Kidney glomerular epithelial cell (primary cell): ENCODE measurements around the gene LACRT.

ENCODE experiments used
- DNase-seq: peaks from one replicate; lab custom pipeline; 2025; lab: John Stamatoyannopoulos, UW

Gene LACRT

DNA sequence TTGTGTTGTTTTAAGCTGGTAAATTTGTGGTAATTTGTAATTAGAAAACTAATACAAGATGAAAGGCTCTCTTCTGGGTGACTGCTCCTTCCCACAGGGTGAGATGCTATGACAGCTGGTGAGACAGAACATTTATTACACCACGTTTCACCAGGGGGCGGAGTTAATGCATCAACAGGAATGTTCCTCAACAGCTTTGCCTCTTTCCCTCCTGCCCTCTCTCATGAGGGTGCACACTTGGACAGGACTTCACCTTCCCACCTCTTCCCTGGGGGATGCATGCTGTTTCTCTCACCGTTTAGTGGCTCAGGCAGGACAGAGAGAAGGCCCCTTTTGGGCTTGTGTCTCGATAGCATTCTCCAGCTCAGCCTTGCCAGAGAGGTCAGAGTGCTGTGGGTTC is 32.9 kb downstream of the LACRT start:
- peak; percentile 31 for DNase-seq

GRCh38 chr12:54598970-54599369 is 35.7 kb downstream of the LACRT start:
- no peak for DNase-seq

DNA sequence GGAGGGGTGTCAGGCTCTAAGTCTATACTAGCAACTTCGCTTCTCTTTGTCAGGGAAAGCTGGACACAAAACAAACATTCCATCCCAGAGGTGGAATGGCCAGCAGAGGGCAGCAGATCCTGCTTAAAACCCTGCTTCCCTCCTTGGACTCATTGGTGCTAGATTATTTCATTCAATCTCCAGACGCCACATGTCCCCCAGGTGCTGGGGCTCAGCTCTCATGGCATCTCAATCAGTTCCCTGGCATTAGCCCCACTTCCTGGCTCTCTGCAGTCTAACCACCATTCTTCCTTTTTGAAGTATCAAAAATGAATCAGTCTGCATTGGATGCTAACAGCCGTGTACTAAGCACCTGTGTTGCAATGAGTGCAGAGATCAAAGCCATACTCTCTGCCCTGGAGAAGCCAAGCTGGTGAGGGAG is 38.2 kb downstream of the LACRT start:
- DNase-seq, result peak; percentile 64

- DNase-seq, result no peak
Observed at GRCh38 chr12:54595471-54595870, 39.2 kb downstream of the LACRT start.

- DNase-seq, result peak; percentile 51
Observed at GRCh38 chr12:54593725-54594124, 41.0 kb downstream of the LACRT start.

DNA sequence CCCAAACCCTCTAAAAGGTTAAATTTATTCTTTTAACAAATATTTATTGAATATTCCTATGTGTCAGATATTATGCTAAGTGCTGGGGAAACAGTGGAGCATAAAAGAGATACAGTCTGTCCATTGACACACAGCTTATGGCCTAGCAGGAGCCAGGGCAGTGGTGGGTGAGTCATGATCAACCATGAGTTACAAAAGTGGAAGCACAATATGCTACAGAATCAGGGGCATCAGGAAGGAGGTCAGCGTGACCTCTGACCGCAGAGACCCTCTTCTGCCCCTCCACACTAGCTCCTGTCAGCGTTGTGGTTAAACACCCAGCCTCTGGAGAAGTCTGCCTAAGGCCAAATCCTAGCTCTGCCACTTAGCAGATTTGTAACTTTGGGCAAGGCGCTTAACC is 41.6 kb downstream of the LACRT start:
- peak; percentile 51 for DNase-seq

DNA sequence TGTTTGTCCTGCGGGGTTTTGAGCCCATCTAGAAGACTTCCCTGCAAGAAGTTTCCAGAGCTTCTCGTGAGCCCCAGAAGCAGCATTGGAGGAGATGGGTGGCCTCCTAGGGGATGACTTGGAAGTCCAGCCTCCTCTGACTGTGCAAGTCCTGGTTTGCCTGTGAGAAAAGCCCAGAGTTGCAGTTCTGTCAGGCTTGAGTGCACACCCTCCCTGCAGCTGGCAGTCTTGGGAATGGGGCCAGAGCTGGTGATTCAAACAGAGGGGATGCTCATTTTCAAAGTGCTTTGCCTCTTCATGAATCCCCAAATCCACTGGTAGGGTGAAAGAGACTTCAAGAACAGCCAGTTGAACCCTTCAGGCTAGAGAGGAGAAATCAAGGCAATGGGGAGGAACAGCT is 42.4 kb downstream of the LACRT start:
- peak; percentile 82 for DNase-seq

DNA sequence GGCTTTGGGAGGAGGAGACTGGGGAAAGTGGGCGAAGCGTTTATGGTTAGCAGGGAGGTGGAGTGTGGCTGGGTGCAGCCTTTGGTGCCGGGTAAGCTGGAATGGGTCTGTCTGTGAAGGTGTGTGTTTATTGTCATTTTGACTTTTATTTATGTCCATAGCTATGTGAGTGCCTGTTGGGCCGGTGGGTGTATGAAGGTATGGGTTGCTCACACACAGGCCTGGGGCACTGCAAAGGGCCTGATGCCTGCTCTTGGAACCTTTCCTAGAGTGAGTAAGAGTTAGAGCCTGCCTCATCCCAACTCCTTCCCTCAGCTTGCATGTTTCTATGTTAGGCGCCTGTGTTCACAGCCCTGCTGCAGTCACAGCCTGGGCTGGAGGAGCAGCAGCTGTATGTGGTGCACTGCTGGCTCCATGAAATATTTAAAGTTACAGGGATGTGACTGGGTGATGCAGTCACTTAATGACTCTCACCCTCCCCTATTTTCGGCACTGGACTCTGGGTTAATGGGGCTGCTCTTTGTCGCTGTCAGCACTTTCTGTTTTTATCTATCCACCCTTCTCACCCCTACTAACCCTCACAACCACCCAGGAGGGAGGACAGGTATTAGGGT is 43.6 kb downstream of the LACRT start:
- peak; percentile 14 for DNase-seq

DNA sequence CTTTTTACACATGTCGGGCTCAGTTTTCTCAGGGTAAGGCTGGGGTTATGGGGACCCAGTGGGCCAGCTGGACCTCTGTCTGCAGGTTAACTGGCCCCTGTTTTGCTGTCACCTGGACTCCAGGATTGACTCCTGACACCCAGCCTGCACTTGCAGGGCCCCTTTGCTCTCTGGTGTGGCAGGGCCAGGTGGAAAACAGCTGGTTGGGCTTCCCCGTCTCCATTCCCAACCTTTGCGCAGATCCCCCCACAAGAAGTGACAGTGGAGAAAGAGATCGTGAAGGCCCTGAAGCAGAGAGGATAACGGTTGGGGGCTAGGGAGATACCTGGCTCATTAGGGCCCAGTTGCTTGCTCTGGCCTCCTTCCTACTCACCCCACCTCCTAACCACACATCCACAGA is 44.7 kb downstream of the LACRT start:
- no peak for DNase-seq

GRCh38 chr12:54588890-54589267 is 45.8 kb downstream of the LACRT start:
- no peak for DNase-seq

DNA sequence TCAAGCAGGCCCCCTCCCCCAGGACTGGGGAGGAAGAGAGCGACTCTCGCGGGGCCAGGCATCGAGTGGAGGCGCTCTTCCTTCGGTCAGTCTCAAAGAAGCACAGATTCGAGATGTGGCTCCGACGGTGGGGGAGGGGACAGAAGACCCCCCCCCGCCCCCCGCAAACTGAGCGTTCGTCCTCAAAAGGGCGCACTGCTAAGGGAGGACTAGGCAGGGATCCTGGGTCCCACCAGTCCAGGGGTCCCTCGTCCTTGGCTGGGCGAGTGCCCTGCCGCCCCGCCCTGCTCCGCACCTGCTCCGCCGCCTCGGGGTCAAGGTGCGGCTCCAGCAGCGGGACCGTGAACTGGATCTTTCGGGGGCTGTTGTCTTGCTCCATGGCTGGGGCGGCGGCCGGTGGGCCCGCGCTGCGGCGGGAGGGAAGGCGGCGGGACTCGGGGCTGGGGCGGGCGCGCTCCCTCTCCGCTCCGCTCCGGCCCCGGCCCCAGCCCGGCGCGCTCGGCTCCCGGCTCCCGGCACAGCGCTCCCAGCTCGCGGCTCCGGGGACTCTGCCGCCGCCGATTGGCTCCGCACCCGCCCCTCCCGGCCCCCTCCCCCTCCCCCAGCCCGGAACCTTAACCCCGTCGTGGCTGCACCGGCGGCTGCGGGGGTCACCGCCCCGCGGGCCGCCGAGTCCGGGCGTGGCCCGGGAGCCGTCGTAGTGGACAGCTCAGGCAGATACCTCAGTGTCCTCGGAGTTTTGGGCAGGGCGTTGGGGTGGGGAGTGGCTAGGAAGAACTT is 46.4 kb downstream of the LACRT start, which contains the start of gene PPP1R1A:
TSS of gene PPP1R1A (minus strand) at position 550 of the 780 bp plus-strand sequence. CDS start at position 379, 171 bp downstream.
- DNase-seq, result no peak

- no peak for DNase-seq
Observed at GRCh38 chr12:54587315-54587873, 47.3 kb downstream of the LACRT start.

DNA sequence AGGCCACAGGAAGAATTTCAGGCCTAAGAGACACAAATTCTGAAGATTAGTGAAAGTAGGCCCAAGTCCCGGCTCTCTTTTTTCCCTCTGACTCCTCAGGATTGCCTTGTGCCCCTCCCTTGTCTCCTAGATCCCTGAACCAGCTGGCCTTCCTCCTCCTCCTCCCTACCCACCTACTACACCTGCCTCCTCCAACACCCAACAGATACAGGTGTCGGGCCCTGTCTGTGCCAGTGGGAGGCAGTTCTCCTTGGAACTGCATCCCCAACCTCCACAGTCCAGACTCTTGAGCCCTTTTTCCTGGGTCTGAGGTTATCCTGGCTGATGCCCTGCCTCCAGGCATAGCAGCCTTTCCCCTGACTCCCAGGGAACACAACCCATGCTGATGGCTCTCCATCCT is 48.1 kb downstream of the LACRT start:
- no peak for DNase-seq

DNA sequence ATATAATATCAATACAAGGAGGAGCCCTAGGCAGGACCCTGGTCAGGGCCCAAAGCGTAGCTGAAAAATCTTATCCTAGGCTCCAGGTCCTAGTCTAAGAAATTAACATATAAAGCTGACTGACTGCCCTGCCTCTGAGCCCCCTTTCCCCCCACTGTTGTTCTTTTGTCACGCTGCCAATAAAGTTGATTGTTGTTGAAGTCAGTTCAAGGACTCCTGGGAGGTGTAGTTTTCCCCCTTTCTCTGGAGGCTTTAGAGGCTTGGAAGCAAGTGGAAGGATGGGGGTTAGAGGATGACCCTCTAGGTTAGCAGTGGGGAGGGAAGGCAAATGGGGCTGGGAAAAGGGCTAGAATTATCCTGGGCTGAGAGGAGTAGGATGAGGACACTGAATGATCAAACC is 49.5 kb downstream of the LACRT start:
- no peak for DNase-seq

GRCh38 chr12:54584128-54584527 is 50.6 kb downstream of the LACRT start:
- no peak for DNase-seq

DNA sequence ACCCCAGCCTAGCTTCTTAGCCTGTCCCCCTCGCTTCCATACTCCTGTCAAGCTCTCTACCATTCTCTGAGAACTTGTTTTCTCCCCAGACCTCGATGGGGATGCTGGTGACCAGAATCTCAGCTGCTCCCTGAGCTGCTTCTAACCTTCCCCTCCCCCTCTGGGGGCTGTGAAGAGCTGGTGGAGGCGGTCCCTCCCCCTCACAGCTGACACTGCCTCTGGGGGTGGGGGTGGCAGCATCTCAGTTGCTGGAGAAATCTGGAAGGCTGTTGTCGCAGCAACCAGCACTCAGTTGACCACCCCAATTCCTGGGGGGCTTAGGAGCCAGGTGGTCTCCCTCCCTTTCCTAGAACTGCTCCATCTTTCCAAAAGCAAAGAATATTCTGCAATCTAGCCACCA is 51.0 kb downstream of the LACRT start:
- DNase-seq, result no peak

- no peak for DNase-seq
Observed at GRCh38 chr12:54581412-54581811, 53.3 kb downstream of the LACRT start.
